ENCODE results near the gene EXD3.

The EXD3 gene

GRCh38 chr9:137312852-137313325 is 110.1 kb downstream of the EXD3 start:
- Mint-ChIP-seq H3K9me3 (no peaks in the 10 kb centered on the region), H3K4me1 (ENCODE audit: low read depth) (no peaks in the 10 kb centered on the region), H3K36me3 (ENCODE audit: low read depth) (no peaks in the 10 kb centered on the region), H3K27ac (no peak overlapping the region), H3K27me3 (ENCODE audit: low read depth) (no peaks in the 10 kb centered on the region), H3K4me3 (no peak overlapping the region)

GRCh38 chr9:137311986-137312851 is 110.7 kb downstream of the EXD3 start:
- Mint-ChIP-seq H3K4me1 (ENCODE audit: low read depth) (no peaks in the 10 kb centered on the region), H3K36me3 (ENCODE audit: low read depth) (no peaks in the 10 kb centered on the region), H3K4me3 (no peak overlapping the region), H3K27ac (no peak overlapping the region), H3K27me3 (ENCODE audit: low read depth) (no peaks in the 10 kb centered on the region), H3K9me3 (no peaks in the 10 kb centered on the region)

GRCh38 chr9:137311171-137311985 is 111.6 kb downstream of the EXD3 start:
- no peaks in the 10 kb centered on the region for H3K9me3 Mint-ChIP-seq
- H3K4me3 Mint-ChIP-seq: no peak overlapping the region
- no peaks in the 10 kb centered on the region for H3K36me3 Mint-ChIP-seq (ENCODE audit: low read depth)
- no peaks in the 10 kb centered on the region for H3K4me1 Mint-ChIP-seq (ENCODE audit: low read depth)
- H3K27me3 Mint-ChIP-seq (ENCODE audit: low read depth): no peaks in the 10 kb centered on the region
- no peak overlapping the region for H3K27ac Mint-ChIP-seq

- H3K9me3 Mint-ChIP-seq: no peaks in the 10 kb centered on the region
- no peaks in the 10 kb centered on the region for H3K36me3 Mint-ChIP-seq (ENCODE audit: low read depth)
- no peaks in the 10 kb centered on the region for H3K27me3 Mint-ChIP-seq (ENCODE audit: low read depth)
- no peak overlapping the region for H3K27ac Mint-ChIP-seq
- no peak overlapping the region for H3K4me3 Mint-ChIP-seq
- H3K4me1 Mint-ChIP-seq (ENCODE audit: low read depth): peaks cover under 1% of the 10 kb centered on the region
Observed at GRCh38 chr9:137310189-137311052, 112.5 kb downstream of the EXD3 start.

GRCh38 chr9:137309368-137310188 is 113.4 kb downstream of the EXD3 start:
- Mint-ChIP-seq H3K4me1 (ENCODE audit: low read depth) (peaks cover 3% of the 10 kb centered on the region), H3K27ac (no peak overlapping the region), H3K36me3 (ENCODE audit: low read depth) (no peaks in the 10 kb centered on the region), H3K4me3 (no peak overlapping the region), H3K9me3 (no peaks in the 10 kb centered on the region), H3K27me3 (ENCODE audit: low read depth) (no peaks in the 10 kb centered on the region)

GRCh38 chr9:137308057-137308619 is 114.8 kb downstream of the EXD3 start:
- Mint-ChIP-seq H3K27ac (no peak overlapping the region), H3K4me1 (ENCODE audit: low read depth) (peaks cover 3% of the 10 kb centered on the region), H3K36me3 (ENCODE audit: low read depth) (no peaks in the 10 kb centered on the region), H3K4me3 (no peak overlapping the region), H3K27me3 (ENCODE audit: low read depth) (no peaks in the 10 kb centered on the region), H3K9me3 (no peaks in the 10 kb centered on the region)

- Mint-ChIP-seq H3K4me3 (no peak overlapping the region), H3K9me3 (no peaks in the 10 kb centered on the region), H3K36me3 (ENCODE audit: low read depth) (no peaks in the 10 kb centered on the region), H3K27ac (no peak overlapping the region), H3K27me3 (ENCODE audit: low read depth) (no peaks in the 10 kb centered on the region), H3K4me1 (ENCODE audit: low read depth) (peaks cover 3% of the 10 kb centered on the region)
Observed at GRCh38 chr9:137307255-137308056, 115.5 kb downstream of the EXD3 start.

GRCh38 chr9:137306850-137307254 is 116.1 kb downstream of the EXD3 start:
- H3K4me1 Mint-ChIP-seq (ENCODE audit: low read depth): peaks cover 3% of the 10 kb centered on the region
- H3K27ac Mint-ChIP-seq: no peak overlapping the region
- H3K36me3 Mint-ChIP-seq (ENCODE audit: low read depth): no peaks in the 10 kb centered on the region
- H3K27me3 Mint-ChIP-seq (ENCODE audit: low read depth): no peaks in the 10 kb centered on the region
- H3K4me3 Mint-ChIP-seq: no peak overlapping the region
- no peaks in the 10 kb centered on the region for H3K9me3 Mint-ChIP-seq

- no peak overlapping the region for H3K27ac Mint-ChIP-seq
- H3K4me3 Mint-ChIP-seq: no peak overlapping the region
- peaks cover 3% of the 10 kb centered on the region for H3K4me1 Mint-ChIP-seq (ENCODE audit: low read depth)
- H3K36me3 Mint-ChIP-seq (ENCODE audit: low read depth): no peaks in the 10 kb centered on the region
- H3K9me3 Mint-ChIP-seq: no peaks in the 10 kb centered on the region
- H3K27me3 Mint-ChIP-seq (ENCODE audit: low read depth): no peaks in the 10 kb centered on the region
Observed at GRCh38 chr9:137306066-137306849, 116.7 kb downstream of the EXD3 start.

- no peak overlapping the region for H3K27ac Mint-ChIP-seq
- H3K9me3 Mint-ChIP-seq: no peaks in the 10 kb centered on the region
- H3K36me3 Mint-ChIP-seq (ENCODE audit: low read depth): no peaks in the 10 kb centered on the region
- H3K4me1 Mint-ChIP-seq (ENCODE audit: low read depth): peaks cover 4% of the 10 kb centered on the region
- peaks cover 2% of the 10 kb centered on the region for H3K27me3 Mint-ChIP-seq (ENCODE audit: low read depth)
- H3K4me3 Mint-ChIP-seq: no peak overlapping the region
Observed at GRCh38 chr9:137305798-137306065, 117.2 kb downstream of the EXD3 start.

- Mint-ChIP-seq H3K9me3 (no peaks in the 10 kb centered on the region), H3K27ac (peak overlapping the region; percentile 49), H3K4me1 (ENCODE audit: low read depth) (peaks cover 5% of the 10 kb centered on the region), H3K27me3 (ENCODE audit: low read depth) (peaks cover 5% of the 10 kb centered on the region), H3K36me3 (ENCODE audit: low read depth) (no peaks in the 10 kb centered on the region), H3K4me3 (no peak overlapping the region)
Observed at GRCh38 chr9:137305060-137305797, 117.7 kb downstream of the EXD3 start.
